Dermis blood vessel endothelial cell (primary cell): ENCODE measurements around the gene C10orf143. TPM values are rescaled to one million over a fixed set of nuclear protein-coding genes. Genes with fewer than 3 reads are reported as not detected.
"Not testable (repeated sequence)": the region's sequence is repeated elsewhere in the genome, so short reads cannot be mapped to it uniquely, and the experiment has no call there.

Source experiments
- DNase-seq: peaks from one replicate; pipeline ENCODE4 v3.0.0; 2010
- total RNA-seq: library from RNA; depleted of rRNA; stranded (reverse); fragments of >200 nt; gene quantifications from 2 replicates; pipeline ENCODE4 v1.2.3, GENCODE V29; 2014

The C10orf143 gene
- total RNA-seq, 1 donor from 2014 or later: 1.0 TPM

GRCh38 chr10:130028465-130028819, 82.2 kb downstream of the C10orf143 start:
- no peak for DNase-seq

GRCh38 chr10:130027716-130028464, 82.7 kb downstream of the C10orf143 start:
- no peak for DNase-seq

GRCh38 chr10:130026670-130027456, 83.8 kb downstream of the C10orf143 start:
- DNase-seq: no peak

GRCh38 chr10:130025811-130026485, 84.7 kb downstream of the C10orf143 start:
- no peak for DNase-seq

- DNase-seq: no peak
Measured at GRCh38 chr10:130025326-130025725, 85.3 kb downstream of the C10orf143 start.

- DNase-seq: no peak
Measured at GRCh38 chr10:130024779-130025325, 85.8 kb downstream of the C10orf143 start.

- not testable (repeated sequence) for DNase-seq
Measured at GRCh38 chr10:130024326-130024725, 86.3 kb downstream of the C10orf143 start.

- no peak for DNase-seq
Measured at GRCh38 chr10:130023454-130024230, 87.0 kb downstream of the C10orf143 start.

GRCh38 chr10:130022511-130023299, 87.9 kb downstream of the C10orf143 start:
- DNase-seq: no peak

GRCh38 chr10:130022086-130022485, 88.5 kb downstream of the C10orf143 start:
- DNase-seq: no peak

- DNase-seq: no peak
Measured at GRCh38 chr10:130021383-130021950, 89.2 kb downstream of the C10orf143 start.

- no peak for DNase-seq
Measured at GRCh38 chr10:130020651-130021382, 89.8 kb downstream of the C10orf143 start.

GRCh38 chr10:130018730-130019185, 91.9 kb downstream of the C10orf143 start:
- no peak for DNase-seq

GRCh38 chr10:130018265-130018664, 92.4 kb downstream of the C10orf143 start:
- no peak for DNase-seq

GRCh38 chr10:130017631-130018022, 93.0 kb downstream of the C10orf143 start:
- DNase-seq: no peak

- no peak for DNase-seq
Measured at GRCh38 chr10:130016993-130017630, 93.5 kb downstream of the C10orf143 start.

- DNase-seq: no peak
Measured at GRCh38 chr10:130016095-130016494, 94.5 kb downstream of the C10orf143 start.

- no peak for DNase-seq
Measured at GRCh38 chr10:130015075-130015695, 95.4 kb downstream of the C10orf143 start.
